NCI-H1092 treated with DMSO at 0.1 percent for 48 hours (cell line): ENCODE data around the gene C2orf76.

ENCODE experiments used
- DNase-seq: peaks from one replicate; lab custom pipeline; 2025; lab: John Stamatoyannopoulos, UW

The C2orf76 gene

GRCh38 chr2:119337749-119338148 is 28.9 kb downstream of the C2orf76 start:
- no peak for DNase-seq

- no peak for DNase-seq
These were observed 32.8 kb downstream of the C2orf76 start for GRCh38 chr2:119333833-119334232.

GRCh38 chr2:119333360-119333759 is 33.3 kb downstream of the C2orf76 start:
- no peak for DNase-seq

DNA sequence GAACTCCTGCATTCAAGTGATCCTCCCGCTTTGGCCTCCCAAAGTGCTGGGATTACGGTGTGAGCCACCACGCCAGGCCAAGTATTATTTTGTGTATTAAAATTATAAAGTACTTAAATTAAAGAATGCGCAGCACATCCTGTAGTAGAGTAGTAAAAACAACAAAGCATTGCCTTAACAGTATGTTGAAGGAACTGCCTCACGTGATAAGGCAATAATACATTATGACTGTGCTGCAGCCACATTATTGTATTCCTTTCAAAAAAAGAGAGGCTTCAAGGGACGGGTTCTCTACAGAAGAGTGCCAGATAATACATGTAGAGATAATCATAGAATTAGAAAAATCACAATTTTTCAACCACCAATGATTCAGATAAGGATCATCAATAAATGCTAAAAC is 33.7 kb downstream of the C2orf76 start:
- no peak for DNase-seq

- DNase-seq: no peak
These were observed 39.2 kb downstream of the C2orf76 start for GRCh38 chr2:119327431-119327830.

- no peak for DNase-seq
These were observed 39.7 kb downstream of the C2orf76 start for GRCh38 chr2:119326938-119327337.

DNA sequence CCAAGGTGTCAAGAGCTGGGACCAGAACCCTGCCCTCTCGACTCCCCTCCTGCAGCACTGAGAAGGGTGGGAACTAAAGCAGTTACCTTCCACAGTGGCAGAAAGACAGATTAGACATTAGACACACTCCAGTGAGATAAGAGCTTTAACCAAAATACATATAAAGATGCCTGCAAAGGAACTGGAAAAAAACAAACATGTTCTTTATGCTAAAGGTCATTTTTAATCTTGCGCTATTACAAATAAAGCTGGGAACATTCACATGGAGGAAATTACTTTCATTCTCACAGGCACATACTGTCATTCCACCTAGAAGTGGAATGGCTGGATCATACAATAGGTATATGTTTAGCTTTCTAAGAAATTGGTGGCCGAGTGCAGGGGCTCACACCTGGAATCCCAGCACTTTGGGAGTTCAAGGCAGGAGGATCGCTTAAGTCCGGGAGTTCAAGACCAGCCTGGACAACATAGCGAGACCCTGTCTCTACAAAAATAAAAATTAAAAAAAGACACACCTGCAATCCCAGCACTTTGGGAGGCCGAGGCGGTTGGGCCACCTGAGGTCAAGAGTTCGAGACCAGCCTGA is 41.9 kb downstream of the C2orf76 start:
- DNase-seq: no peak

GRCh38 chr2:119323459-119323858 is 43.2 kb downstream of the C2orf76 start:
- DNase-seq: no peak

GRCh38 chr2:119319593-119319992 is 47.0 kb downstream of the C2orf76 start:
- DNase-seq: no peak

- no peak for DNase-seq
These were observed 49.1 kb downstream of the C2orf76 start for GRCh38 chr2:119317554-119317953.

- DNase-seq: no peak
These were observed 50.6 kb downstream of the C2orf76 start for GRCh38 chr2:119316066-119316465.

GRCh38 chr2:119315241-119315925 is 51.3 kb downstream of the C2orf76 start:
- no peak for DNase-seq

GRCh38 chr2:119311831-119312230 is 54.8 kb downstream of the C2orf76 start:
- DNase-seq: no peak

- DNase-seq: no peak
These were observed 55.3 kb downstream of the C2orf76 start for GRCh38 chr2:119311371-119311770.

- DNase-seq: no peak
These were observed 57.8 kb downstream of the C2orf76 start for GRCh38 chr2:119308793-119309330.

DNA sequence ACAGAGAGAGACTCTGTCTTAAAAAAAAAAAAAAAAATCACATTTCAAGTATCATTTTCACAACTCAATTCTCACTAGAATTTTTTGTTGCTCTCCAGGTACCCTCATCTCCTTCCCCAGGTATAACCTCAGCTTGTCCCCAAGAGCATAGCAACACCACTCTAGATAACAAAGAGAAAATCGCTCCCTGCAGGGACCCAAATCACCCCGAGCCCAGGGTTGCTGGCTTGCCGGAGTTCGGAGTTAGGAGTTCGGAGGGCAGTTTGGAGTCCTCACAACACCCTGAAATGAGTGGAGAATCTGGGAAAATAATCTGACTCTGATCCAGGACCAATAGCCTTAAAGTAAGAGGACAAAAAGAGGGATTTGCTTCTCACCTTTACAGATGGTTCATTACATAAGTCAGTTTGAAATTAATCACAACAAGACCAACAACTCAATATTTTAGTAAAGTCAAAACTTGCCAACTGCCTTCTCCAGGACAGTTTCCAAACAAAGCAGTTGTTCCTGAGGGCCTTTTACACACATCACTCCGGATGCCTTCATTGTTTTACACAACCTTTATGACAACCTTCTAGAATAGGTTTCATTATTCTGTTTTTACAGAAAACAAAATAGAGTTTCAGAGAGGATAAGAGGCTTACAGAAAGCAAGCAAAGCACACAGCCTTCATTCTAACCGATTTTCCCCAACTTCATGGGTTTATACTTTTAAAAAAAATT is 59.1 kb downstream of the C2orf76 start:
- no peak for DNase-seq

DNA sequence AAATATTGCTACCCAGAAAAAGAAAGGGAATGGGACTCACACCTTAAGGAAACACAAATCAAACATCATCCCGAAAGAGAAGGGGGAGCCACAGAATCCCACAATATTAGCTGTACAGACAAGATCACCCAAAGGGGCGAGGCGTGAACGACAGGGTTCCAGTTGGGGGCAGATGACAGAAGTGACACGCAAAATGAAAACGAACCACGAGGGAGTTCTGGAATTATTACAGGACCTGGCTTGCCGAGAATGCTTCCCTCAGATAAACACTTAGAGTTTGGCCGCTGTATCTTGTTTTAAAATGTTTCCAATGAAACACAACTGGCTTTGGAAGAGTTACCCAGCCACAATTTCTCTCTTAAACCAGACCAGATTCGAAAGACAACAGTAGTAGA is 60.4 kb downstream of the C2orf76 start:
- DNase-seq: no peak

DNA sequence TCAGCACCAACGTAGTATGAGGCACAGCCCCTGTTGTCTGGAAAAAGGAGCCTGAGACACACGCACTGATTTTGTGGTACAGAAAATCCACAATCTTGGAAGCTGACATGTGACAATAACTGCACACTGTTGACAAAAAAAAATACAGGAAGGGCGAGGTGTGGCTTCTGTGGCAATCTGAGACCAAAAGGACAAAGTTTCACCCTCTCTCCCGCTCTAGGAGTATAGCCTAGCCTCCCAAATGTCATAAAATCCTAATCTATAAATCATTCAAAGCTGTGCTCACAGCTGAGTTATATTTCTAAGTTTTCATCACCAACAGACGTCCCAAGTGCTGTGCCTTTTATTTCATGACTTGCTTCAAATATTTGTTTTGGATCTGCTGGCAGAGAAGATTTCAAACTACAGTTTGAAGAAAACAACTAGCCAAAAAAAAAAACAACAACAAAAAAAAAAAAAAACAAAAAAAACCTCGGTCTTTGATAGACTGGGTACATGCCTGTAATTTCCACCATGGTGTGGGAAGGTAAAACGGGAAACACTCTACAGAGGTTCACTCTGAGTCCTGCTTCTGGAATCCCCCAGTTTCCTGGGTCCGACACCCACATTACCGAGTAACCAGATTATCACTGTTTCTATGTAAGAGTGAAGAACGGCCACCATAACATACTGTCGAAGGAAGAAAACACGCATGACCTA is 61.0 kb downstream of the C2orf76 start:
- DNase-seq: no peak

DNA sequence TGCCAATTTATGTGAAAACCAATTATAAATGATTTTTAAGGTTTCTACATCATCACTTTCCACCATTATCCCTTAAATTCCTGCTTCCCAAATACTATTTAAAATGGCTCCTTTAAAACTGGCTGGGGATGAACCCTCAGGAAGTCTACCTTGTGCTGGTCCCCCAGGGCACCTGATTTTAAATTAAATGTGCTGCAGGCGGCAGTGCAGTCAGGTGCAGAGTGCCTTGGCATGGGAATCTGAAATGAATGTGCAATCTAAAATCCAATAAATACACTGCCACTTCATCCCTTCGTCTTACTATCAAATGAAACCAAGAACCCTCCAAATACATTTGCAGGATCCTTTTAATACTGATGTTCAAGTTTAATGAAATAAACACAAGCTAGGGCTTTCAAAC is 61.8 kb downstream of the C2orf76 start:
- DNase-seq: no peak

DNA sequence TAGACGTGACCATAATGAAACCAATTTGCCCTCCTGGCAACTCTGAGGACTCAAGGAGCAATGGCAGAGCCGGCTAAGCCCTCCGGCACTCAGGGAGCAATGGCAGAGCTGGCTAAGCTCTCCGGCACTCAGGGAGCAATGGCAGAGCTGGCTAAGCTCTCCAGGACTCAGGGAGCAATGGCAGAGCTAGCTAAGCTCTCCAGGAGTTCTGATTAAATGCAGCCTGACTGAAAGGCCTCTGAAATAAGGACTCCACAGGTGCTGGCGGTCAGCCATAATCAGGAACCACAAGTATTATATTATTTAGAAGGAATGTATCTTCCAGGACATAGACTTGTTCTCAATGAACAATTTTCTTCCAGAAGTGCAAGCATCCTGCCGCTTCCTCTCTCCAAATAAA is 65.2 kb downstream of the C2orf76 start:
- no peak for DNase-seq

DNA sequence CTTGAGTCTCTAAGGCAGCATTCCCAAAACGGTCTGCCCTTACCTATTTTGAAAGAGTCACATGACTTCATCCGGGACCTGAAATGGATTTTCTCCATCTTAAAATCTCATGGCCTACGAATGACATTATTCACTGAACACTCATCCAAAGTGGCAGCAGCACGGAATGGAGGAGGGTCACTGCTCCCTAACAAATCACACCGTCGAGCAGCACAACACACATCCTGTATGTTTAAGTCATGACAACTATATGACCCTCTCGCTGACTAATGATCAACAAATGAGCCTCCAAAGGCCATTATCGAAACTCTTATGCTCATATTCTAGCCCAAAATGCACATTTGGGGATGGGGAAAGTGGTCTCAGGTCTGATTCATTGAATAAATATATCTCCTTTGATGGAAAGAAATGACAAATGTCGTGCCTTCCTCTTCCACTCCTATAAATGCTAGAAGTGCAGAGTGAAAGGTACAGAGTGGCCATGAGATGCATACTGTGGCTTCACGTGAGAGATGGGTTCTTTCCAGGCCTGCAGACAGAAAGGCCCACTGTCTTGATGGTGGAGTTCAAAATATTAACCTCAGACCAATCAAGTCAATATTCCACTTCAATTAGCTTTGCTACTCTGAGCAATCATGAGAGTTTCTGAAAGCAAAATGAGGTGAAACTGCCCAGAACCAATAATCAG is 70.8 kb downstream of the C2orf76 start:
- no peak for DNase-seq

GRCh38 chr2:119294671-119295070 is 72.0 kb downstream of the C2orf76 start:
- no peak for DNase-seq
